Uterus (tissue), 4 donors: ENCODE data around the gene PPAN. TPM values are rescaled to one million over a fixed set of nuclear protein-coding genes. Genes with fewer than 3 reads are reported as not detected.
A peak's percentile ranks its signal among the peaks of the same experiment; 100 is the strongest.

Source experiments
- DNase-seq, 2 donors: peaks; one replicate each; pipeline ENCODE4 v3.0.0-alpha.2; 2019 to 2020
- H3K27ac ChIP-seq, 2 donors: fragments of 200-600 bp; sonication (generic); 1 replicate in 1 of 2; 2 replicates in 1 of 2; pipeline ENCODE4 v1.5.1; 2016 to 2018
- H3K27me3 ChIP-seq, 2 donors: fragments of 200-600 bp; sonication (generic); one replicate each; pipeline ENCODE4 v1.5.1; 2018 to 2019; ENCODE audit warnings: control low read depth in 1 of 2
- H3K36me3 ChIP-seq, 2 donors: fragments of 200-600 bp; sonication (generic); one replicate each; pipeline ENCODE4 v1.5.1; 2019; ENCODE audit warnings: control low read depth in 1 of 2
- H3K4me1 ChIP-seq, 2 donors: fragments of 200-600 bp; sonication (generic); one replicate each; pipeline ENCODE4 v1.5.1; 2018 to 2019; ENCODE audit warnings: control low read depth in 1 of 2
- H3K4me3 ChIP-seq, 2 donors: fragments of 200-600 bp; sonication (generic); 1 replicate in 1 of 2; 2 replicates in 1 of 2; pipeline ENCODE4 v1.5.1; 2018 to 2019; ENCODE audit warnings: mild to moderate bottlenecking in 1 of 2
- H3K9me3 ChIP-seq, 2 donors: fragments of 200-600 bp; sonication (generic); one replicate each; pipeline ENCODE4 v1.5.1; 2019; ENCODE audit warnings: control low read depth in 1 of 2
- POLR2A ChIP-seq, 2 donors: fragments of 450-650 bp; IDR thresholded peaks; one replicate each; pipeline ENCODE4 v1.6.1; 2016; ENCODE audit warnings: antibody characterized with exemption in 2 of 2, mild to moderate bottlenecking in 1 of 2, moderate library complexity in 1 of 2
- intact Hi-C: fragments of 100-400 bp; cut with DNase I; formaldehyde crosslinking; loops from one replicate; pipeline ENCODE4 v1.15.1; 2023; ENCODE audit warnings: low total_unique reads
- total RNA-seq, 4 donors: library from RNA; depleted of rRNA in 3 of 4; stranded (reverse); fragments of >200 nt in 3 of 4; gene quantifications; one replicate each; pipeline versions ENCODE4 v1.1.0 to v1.2.4, GENCODE V29; 2014 to 2023
- TF ChIP-seq, protein P1 (sequence below), 4 experiments: fragments of 200-600 bp in 2 of 4; fragments of 450-650 bp in 2 of 4; sonication (generic) in 2 of 4; IDR thresholded peaks; one replicate each; pipeline ENCODE4 v1.5.1; 2016 to 2019; ENCODE audit warnings: antibody characterized with exemption in 4 of 4, mild to moderate bottlenecking in 2 of 4, moderate library complexity in 1 of 4
- donor health status: DM: yes; HTN: yes; CAD: no.

PPAN gene
- total RNA-seq, 4 donors from 2014 or later, result 5.6 to 54.8 (median 26.1) TPM

DNA sequence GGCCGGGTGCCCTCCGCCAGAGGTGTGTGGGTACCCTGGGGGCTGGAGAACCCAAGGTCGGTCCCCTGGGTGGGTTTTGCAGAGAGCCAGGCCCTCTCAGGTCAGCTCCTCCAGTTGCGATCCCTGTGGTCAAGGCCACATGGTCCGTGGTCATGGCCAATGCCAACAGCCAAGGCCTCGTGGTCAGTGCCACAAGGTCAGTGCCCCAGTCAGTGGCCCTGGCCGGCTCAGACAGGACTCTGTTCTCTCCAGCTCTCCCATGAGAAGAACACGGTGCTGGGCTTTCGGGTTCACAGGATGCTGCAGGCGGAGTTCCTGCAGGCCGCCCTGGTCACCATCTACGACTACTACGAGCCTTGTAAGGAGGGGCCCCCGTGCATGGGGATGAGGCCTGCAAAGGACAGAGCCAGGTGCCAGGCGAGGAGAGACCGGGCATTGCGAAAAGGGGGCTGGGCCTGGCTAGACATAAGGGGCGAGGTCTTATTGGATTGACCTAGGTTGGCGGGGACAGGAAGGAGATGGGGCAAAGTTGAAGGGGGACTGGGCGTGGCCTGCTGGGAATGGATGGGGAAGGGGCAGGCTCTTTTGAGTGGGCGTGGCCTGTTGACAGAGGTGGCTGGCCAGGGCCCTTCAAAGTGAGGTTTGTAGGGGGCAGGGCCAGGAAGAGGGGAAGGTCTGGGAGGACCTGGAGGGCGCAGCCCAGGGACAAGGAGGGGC is 35.3 kb upstream of the PPAN start:
- H3K4me1 ChIP-seq, result no peaks in the 10 kb centered on the region
- H3K27ac ChIP-seq, result no peak overlapping the region
- no peaks in the 10 kb centered on the region for H3K27me3 ChIP-seq
- TF ChIP-seq POLR2A (IDR thresholded peaks at IDR 0.05), result no peak
- TF ChIP-seq, protein P1, sequence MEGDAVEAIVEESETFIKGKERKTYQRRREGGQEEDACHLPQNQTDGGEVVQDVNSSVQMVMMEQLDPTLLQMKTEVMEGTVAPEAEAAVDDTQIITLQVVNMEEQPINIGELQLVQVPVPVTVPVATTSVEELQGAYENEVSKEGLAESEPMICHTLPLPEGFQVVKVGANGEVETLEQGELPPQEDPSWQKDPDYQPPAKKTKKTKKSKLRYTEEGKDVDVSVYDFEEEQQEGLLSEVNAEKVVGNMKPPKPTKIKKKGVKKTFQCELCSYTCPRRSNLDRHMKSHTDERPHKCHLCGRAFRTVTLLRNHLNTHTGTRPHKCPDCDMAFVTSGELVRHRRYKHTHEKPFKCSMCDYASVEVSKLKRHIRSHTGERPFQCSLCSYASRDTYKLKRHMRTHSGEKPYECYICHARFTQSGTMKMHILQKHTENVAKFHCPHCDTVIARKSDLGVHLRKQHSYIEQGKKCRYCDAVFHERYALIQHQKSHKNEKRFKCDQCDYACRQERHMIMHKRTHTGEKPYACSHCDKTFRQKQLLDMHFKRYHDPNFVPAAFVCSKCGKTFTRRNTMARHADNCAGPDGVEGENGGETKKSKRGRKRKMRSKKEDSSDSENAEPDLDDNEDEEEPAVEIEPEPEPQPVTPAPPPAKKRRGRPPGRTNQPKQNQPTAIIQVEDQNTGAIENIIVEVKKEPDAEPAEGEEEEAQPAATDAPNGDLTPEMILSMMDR (IDR thresholded peaks at IDR 0.05), result no peak
- intact Hi-C loops, result no loop called here
- no peak overlapping the region for H3K4me3 ChIP-seq
- no peaks in the 10 kb centered on the region for H3K36me3 ChIP-seq
- no peaks in the 10 kb centered on the region for H3K9me3 ChIP-seq
- no peak for DNase-seq

DNA sequence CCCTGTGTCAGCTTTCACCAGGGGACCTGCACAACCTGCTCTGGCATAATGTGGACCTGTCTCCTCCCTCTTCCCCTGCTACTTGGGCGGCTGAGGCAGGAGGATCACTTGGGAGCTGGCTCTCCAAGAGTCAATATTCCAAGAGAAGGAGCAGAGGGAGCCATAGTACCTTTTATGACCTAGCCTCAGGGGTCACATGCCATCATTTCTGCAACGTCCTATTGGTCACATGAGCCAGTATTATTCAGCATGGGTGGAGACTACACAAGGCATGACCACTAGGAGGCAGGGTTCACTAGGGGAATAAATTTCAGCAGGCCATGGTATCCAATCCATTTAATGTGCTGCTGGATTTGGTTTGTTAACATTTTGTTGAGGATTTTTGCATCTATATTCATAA is 32.0 kb upstream of the PPAN start:
- H3K4me1 ChIP-seq, result no peaks in the 10 kb centered on the region
- DNase-seq, result no peak
- H3K9me3 ChIP-seq, result no peaks in the 10 kb centered on the region
- H3K27me3 ChIP-seq, result no peaks in the 10 kb centered on the region
- H3K4me3 ChIP-seq, result no peak overlapping the region
- H3K27ac ChIP-seq, result no peak overlapping the region
- TF ChIP-seq, protein P1 (IDR thresholded peaks at IDR 0.05), result peak in 1 of 4 experiments; percentile 4
- TF ChIP-seq POLR2A (IDR thresholded peaks at IDR 0.05), result no peak
- no peaks in the 10 kb centered on the region for H3K36me3 ChIP-seq
- intact Hi-C loops, result no loop called here

DNA sequence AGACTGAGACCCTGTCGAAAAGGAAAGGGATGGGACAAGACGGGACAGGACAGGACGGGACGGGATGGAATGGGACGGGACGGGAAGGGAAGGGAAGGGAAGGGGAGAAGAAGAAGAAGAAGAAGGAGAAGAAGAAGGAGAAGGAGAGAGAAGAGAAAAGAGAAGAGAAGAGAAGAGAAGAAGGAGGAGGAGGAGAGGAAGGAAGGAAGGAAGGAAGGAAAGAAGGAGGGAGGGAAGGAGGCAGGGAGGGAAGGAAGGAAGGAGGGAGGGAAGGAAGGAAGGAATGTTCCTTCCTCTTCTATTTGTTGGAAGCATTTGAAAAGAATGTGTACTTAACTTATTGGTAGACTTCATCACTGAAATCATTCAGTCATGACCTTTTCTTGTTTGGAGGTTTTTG is 29.6 kb upstream of the PPAN start:
- H3K4me3 ChIP-seq, result no peak overlapping the region
- TF ChIP-seq, protein P1 (IDR thresholded peaks at IDR 0.05), result no peak
- no peak for TF ChIP-seq POLR2A (IDR thresholded peaks at IDR 0.05)
- no peaks in the 10 kb centered on the region for H3K9me3 ChIP-seq
- H3K27me3 ChIP-seq, result no peaks in the 10 kb centered on the region
- no peaks in the 10 kb centered on the region for H3K36me3 ChIP-seq
- no peak overlapping the region for H3K27ac ChIP-seq
- no peak for DNase-seq
- intact Hi-C loops, result no loop called here
- H3K4me1 ChIP-seq, result no peaks in the 10 kb centered on the region

DNA sequence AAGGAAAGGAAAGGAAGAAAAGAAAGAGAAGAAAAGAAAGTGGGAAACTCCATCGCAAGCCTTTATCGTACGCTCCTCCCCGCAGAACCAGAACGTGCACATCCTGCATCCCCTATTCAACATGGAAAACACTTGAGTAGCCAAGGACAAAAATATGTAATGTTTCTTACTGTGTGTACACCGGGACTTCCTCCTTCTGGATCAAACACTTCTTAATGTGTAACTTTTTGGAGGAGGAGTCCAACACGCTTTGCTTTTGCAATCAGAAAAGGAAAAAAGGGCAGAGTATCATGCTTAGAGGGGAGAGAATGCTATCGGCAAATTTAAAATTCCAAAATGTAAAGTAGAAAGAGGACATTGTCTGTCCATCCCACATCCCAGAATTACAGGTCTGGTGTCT is 27.8 kb upstream of the PPAN start:
- DNase-seq, result no peak
- intact Hi-C loops, result no loop called here
- H3K4me1 ChIP-seq, result no peaks in the 10 kb centered on the region
- no peaks in the 10 kb centered on the region for H3K9me3 ChIP-seq
- TF ChIP-seq, protein P1 (IDR thresholded peaks at IDR 0.05), result no peak
- TF ChIP-seq POLR2A (IDR thresholded peaks at IDR 0.05), result no peak
- H3K27me3 ChIP-seq, result no peaks in the 10 kb centered on the region
- no peak overlapping the region for H3K4me3 ChIP-seq
- H3K27ac ChIP-seq, result no peak overlapping the region
- no peaks in the 10 kb centered on the region for H3K36me3 ChIP-seq

DNA sequence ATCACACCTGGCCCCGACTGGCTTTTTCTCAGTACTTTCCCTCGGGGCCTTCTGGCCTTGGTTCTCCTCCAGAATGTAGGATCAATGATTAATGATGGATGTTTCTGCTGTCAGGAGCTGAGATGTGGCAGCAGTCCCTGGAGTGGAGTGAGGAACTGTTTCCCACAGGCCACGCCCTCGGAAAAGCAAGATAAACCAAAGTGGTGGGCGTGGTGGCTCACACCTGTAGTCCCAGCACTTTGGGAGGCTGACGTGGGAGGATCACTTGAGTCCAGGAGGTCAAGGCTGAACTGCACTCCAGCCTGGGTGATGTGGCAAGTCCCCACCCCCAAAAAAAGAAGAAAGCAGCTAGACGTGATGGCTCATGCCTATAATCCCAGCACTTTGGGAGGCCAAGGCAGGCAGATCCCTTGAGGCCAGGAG is 27.1 kb upstream of the PPAN start:
- Histone ChIP-seq H3K9me3 (no peaks in the 10 kb centered on the region), H3K36me3 (no peaks in the 10 kb centered on the region), H3K27me3 (no peaks in the 10 kb centered on the region), H3K4me1 (no peaks in the 10 kb centered on the region), H3K4me3 (no peak overlapping the region), H3K27ac (no peak overlapping the region)
- no peak for DNase-seq
- intact Hi-C loops, result no loop called here
- no peak for TF ChIP-seq POLR2A (IDR thresholded peaks at IDR 0.05)
- TF ChIP-seq, protein P1 (IDR thresholded peaks at IDR 0.05), result no peak
